Activated CD8-positive, alpha-beta memory T cell treated with anti-CD3 and anti-CD28 coated beads, Interleukin-2, amount 50 U/mL, for 24 hours (primary cell): ENCODE results near the gene CPD.

ENCODE experiments used
- DNase-seq: peaks from one replicate; pipeline ENCODE4 v3.0.0-alpha.2; 2020; ENCODE audit errors: extremely low read depth

CPD gene

GRCh38 chr17:30505868-30506417 lies 127.2 kb downstream of the CPD start:
- DNase-seq = no peak

GRCh38 chr17:30506481-30506880 lies 127.8 kb downstream of the CPD start:
- no peak for DNase-seq

- no peak for DNase-seq
These were observed 134.6 kb downstream of the CPD start for GRCh38 chr17:30513346-30513745.

- DNase-seq = no peak
These were observed 136.3 kb downstream of the CPD start for GRCh38 chr17:30514895-30515596.

- DNase-seq = no peak
These were observed 139.1 kb downstream of the CPD start for GRCh38 chr17:30517786-30518185.

- DNase-seq = no peak
These were observed 140.4 kb downstream of the CPD start for GRCh38 chr17:30519166-30519565.
